GM15510 (cell line): ENCODE measurements around the gene S1PR1.

Experiments
- POLR2A ChIP-seq: IDR thresholded peaks from 3 replicates; pipeline ENCODE4 v1.6.1; 2011; ENCODE audit warnings: borderline replicate concordance; ENCODE audit not compliant: insufficient read length; ENCODE audit errors: extremely low read depth

S1PR1 gene

DNA sequence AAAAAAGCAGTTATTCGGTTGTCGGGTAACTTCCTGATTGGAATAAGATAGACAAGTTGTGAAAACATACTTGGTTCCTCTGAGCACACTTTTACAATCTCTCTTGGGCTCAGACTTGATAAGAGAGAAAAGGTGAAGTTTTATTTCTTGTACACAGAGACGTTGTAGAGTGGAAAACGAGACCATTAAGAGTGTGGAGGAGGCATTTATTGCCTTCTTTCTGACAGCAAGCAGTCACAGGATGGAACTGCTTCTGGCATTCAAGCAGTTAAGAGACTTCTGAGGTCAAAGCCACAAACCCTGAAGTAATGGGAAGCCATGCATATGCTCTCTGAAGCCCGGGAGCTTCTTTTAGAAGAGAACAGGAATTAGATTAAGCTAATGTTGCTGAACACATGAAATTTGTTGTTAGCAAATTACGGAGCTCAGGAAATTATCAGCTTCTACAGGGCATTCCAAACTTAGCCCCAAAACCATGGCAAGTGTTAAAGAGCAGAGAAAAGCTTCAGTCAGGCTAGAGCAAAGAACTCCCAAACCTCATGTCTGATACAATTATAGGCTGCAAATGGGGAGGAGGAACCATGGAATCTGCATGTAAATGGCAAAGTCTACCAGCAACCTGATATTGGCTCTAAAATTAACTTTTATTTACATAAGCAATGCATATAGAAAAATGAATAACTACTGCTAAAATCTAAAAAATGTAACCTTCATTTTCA, 26.0 kb downstream of the S1PR1 start:
- no peak for TF ChIP-seq POLR2A

DNA sequence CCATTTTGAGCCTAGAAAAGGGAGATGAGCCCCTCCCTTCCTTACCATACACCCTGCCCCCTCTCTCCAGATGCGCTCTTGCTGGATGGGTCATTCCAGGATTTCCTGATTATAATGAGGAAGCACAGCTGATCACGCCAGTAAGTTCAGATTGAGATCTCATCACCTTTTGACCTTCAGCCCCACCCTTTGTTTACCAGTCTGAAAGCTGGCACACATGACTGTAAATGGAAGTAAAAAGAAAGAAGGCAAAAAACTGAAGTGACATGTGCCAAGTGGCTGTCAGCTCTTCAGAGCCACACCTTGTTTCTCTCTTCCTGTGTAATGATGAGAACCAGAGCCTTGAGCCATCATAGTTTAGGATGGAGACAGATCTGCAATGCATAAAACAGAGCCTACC, 27.9 kb downstream of the S1PR1 start:
- TF ChIP-seq POLR2A, result no peak

DNA sequence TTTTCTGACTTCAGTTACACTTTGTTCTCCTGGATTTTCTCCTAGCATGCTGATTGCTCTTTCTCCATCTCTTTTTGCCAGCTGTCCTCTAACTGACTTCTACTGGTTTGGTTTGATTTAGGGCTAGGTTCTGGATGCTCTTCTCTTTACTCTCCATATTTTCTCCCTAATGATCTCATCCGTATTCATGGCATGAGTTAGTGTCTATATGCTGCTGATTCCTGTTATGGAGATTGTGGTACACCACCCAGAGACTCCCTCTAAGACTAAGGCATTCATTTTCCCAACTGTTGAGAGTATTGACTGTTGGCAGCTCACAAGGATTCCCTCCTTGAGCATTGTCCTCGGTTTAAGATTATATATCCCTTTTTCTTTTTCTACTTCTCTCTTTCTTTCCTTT, 28.9 kb downstream of the S1PR1 start:
- TF ChIP-seq POLR2A, result no peak

DNA sequence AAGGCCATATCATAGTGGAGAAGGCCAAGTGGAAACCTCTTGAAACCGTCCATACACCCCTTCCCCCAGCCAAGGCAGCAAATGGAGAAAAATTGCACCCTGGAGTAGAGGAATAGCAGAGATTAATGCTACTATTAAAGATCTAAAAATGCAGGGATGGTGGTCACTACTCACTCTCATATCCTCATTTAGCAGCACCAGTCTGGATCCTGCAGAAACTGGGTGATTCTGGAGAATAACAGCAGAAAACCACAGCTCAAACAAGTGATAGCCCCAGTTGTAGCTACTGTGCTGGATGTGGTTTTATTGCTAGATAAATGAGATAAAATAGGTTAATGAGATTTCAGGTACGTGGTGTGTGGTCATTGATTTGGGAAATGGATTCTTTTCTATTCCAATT, 30.3 kb downstream of the S1PR1 start:
- no peak for TF ChIP-seq POLR2A

DNA sequence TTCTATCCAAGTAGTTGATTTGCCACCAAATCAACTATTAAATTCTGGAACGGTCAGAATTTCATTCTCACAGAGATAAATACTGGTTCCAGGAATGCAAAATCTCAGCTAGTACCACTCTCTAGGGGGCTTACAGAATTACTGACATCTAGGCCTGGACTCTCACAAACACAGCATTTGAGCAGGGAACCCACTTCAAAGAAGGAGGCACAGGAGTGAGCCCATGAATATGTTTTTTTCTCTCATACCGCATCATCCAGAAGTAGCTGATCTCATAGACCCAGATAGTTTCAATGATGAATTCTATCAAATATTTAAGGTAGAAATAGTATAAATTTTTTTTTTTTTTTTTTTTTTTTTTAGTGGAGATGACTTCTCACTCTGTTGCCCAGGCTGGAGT, 32.1 kb downstream of the S1PR1 start:
- TF ChIP-seq POLR2A, result no peak

DNA sequence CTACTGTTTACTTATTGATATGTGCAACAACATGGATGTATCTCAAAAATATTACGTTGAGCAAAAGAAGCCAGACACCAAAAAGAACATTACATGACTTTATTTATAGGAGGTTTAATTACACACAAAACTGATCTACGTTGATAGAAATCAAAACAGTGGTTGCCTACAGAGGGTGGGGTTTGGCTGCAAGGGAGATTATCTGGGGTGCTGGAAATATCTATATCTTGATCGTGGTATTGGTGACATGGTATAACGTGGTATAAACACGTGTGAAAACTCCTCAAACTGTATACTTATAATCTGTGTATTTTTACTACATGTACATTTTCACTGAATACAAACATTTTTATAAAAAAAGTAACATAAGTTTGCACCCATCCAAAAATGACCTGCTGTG, 38.9 kb downstream of the S1PR1 start:
- TF ChIP-seq POLR2A, result no peak

DNA sequence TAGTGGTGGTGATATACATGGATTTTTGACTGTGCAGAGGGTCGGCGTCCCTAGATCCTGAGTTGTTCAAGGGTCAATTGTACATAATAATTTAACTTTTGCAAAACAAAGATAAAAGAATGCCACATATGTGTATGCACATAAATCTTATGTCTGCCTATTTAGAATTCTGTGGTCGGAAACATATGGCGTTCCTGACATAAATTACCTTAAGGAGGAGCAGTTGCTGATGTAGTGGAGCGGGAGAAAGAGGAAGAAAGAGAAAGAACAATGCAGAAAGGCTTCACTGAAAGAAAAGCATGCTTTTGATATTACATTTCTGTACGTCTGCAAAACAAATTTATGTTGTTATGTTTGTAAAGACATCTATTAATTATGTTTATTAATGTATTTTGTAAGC, 40.0 kb downstream of the S1PR1 start:
- TF ChIP-seq POLR2A, result no peak

DNA sequence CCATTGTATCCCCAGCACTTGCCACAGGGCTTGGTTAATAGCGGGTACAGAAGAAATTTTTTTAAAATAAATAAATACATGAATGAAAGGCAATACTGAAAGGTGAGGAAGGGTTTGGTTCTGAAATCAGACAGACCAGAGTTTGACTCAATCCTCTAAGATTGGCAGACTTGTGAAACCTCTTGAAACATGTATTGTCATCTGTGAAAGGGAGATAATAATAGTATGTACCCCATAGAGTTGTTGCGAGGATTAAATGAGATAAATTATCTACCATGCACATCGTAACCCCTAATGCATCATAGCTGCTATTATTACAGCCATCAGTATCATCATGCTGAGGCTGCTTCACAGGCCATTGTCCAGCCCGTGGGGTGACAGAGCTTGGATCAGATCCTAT, 41.4 kb downstream of the S1PR1 start:
- no peak for TF ChIP-seq POLR2A

DNA sequence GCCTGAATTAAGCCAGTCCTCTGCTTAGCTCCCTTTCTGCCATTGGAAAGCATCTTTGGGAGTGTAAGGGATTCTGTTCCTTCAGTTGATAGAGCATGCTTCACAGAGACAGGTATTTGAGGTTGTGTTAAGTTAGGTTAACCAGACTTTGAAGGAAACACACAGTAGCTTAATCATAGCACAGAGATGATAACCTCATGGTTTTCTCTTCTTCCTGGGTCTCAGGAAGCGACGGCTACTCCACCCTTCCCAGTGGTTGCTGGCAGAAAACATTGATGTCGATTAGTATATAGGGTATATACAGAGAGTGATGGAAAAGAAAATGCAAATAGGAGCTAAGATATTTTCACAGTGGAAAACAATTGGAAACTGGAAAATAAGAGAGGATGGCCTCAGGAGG, 42.0 kb downstream of the S1PR1 start:
- no peak for TF ChIP-seq POLR2A

DNA sequence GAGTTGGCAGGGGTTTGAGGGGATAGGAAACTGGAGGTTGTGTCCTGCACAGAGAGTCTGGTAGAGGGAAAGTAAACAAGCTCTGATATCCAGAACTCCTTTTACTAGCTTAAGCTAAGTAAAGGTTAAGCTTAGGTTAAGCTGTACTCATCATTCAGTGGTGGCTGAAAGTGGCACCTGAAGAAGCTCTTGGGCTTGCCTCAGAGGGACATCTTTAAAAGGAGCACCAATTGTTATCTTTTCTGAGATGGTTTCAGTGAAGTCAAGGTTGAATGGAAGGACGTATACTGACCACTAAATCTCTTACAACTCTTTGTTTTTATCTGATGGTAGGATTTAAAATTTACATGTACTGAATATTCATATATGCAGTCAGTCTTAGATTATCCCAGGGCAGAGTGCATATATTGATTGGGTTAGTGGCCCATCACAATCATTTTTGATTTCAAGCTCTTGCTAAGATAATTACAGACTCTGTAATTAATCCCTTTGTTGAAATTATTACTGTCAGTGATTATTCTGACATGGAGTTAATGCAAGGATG, 43.3 kb downstream of the S1PR1 start:
- TF ChIP-seq POLR2A, result no peak

DNA sequence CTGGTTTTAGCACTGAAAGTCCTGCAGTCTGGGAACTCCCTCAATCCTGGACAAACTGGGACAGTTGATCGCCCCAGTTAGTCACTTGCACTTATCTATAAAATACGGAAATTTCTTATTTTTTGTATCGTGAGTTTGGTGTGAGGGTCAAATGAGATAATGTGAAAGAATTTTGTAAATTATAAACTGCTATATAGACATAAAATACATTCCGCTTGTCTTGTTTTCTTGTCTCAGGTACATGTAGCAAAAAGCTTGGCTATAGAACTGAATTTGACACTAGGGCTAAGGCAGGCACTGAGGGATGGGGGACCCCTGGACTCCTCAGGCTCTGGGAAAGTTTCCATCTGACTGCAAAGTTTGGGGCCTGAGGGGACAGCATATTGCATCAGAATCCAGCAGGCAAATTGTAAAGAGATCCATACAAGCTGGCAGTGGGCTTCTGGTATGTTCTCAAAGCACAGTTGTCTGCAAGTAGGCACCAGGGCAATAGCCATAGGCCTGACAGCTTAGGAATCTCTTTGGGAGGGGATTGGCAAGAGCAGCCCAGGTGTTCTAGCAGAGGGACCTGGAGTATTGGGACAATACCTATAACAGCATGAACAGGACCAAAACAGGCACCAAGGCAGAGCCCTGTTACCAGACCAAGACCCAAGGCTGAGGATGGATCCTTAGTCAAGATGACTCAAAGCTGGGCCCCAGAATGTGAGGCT, 44.3 kb downstream of the S1PR1 start:
- no peak for TF ChIP-seq POLR2A

DNA sequence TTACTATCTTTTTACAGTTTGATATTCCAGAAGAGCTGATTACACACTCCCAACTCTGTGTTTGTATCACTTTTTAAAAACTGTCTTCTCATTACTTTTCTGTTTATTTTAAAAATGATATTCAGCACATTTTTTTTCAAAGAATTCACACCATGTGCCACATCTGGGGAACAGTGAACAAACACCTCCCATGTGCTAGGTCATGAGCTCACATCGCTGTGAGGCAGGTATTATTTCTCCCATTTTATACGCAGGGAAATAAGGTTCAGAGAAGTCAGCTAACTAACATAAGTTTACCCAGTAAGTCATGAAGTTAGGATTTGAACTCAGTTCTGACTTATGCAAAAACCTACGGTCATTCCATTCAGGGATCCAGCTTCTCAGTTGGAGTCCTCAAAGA, 44.9 kb downstream of the S1PR1 start:
- TF ChIP-seq POLR2A, result no peak

DNA sequence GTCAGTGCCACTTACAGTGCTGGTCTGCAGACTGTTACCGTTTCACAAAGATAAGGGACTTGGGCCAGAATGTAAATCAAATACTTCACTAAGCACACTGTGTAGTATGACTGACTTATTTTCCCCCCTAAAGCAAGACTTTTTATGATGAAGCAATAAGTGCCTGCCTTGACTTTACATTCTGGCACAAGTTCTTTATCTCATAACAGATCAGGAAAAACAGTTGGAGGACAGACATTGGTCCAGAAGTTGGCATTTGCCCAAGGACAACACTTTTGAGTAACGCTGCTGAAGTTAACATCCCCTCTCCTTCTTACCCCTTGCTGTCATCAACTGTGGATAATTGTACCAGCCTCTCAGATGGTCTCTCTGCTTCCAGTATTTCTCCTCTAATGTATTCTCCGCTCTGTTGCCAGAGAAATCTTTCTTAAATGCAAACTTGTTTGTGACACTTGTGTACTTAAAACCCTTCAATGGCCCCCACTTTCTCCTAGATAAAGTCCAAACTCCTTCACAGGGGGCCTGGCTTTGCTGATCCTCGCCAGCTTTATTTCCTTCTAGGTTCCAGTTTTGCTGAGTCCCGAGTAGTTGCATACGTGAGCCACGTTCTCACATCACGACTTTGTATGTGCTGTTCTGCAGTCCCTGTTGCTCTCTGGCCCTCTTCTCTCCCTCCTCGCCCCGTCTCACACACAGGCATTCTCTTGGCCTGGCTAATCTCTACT, 45.7 kb downstream of the S1PR1 start:
- no peak for TF ChIP-seq POLR2A

DNA sequence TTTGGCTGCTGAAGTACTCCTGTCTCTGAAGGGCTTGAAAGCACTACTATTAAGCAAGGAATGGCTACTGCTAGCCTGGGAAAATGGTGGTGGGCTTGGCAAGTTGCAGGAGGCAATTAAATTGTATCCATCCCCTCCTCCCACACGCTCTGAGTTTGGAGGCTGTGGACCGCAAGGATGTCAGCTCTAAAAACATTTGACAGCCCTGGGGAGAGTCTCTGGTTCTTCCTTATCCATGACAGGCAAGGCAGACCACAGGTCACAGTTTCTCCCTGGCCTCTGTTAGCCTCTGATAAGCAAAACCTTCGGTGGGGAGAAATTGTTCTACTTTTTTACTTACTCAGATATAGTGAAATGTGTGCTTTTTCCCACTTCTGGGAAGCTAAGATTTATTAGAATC, 46.6 kb downstream of the S1PR1 start:
- no peak for TF ChIP-seq POLR2A

DNA sequence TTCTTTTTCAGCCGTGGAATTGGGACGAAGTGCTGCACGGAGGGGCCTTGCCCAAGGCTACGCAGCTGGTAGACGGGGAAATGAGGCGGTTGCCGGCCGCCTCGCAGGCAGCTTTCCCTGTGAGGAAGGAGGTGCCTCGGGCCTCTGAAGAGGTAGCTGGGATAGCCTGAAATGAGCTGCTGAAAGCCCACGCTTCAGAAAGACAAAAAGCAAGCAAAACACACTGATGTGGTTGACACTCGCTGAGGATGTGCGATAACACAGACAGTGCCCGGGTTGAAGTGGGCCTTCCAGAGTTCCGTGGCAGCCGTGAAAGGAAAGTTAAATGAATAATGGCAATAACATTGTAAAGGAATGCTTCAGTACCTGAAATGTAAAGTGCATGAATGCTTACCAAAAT, 47.2 kb downstream of the S1PR1 start:
- no peak for TF ChIP-seq POLR2A

DNA sequence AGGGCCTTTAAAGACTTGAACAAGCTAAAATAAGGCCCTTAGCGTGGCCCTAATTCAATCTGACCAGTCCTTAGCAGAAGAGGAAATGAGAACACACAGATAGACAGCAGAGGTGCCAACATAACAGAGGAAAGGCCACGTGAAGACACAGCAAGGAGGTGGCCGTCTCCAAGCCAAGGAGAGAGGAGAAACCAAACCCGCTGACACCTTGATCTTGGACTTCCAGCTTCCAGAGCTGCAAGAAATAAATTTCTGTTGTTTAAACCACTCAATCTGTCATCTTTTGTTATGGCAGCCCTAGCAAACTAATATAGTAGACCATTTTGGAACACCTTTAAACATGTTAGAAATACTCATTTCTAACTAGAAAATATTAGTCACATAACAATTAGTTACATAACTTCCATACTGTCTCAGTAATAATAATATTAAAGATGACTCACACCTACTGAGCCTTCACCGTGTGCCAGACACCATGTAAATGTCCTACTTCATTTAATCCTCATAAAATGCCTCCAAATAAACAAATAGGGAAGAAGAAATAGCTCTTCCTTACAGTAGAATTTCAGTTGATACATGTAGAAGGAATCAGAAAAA, 47.9 kb downstream of the S1PR1 start:
- TF ChIP-seq POLR2A, result no peak

DNA sequence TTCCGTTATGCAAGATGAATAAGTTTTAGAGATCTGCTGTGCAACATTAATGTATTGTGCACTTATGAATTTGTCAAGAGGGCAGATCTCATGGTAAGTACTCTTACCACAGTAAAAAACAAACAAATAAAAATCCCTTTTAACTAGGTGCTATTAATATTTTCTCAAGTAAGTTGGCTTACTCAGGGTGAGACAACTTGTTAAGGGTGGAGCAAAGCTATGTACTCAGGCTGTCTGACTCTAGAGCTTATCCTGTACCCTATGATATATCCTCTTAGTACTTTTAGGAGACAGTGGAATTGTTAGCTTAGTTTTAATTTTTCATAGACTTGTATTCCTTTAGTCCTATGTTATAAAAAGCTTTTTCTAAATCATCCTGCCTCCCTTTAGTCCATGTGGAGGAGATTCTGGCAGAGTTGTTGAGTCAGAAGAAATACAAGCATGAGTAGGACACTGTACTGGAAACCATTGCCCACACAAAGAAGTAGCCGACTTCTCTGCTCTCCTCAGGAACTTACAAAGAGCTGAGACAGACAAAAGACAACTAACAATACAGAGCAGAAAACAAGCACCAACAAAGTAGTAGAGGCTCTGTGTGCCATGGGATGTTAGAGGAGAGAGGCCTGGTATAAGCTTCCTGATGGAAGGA, 49.2 kb downstream of the S1PR1 start:
- TF ChIP-seq POLR2A, result no peak
